B cell (primary cell): Measurements from ENCODE around the gene CDH20. TPM values are rescaled to one million over a fixed set of nuclear protein-coding genes. Genes with fewer than 3 reads are reported as not detected.

ENCODE experiments used
- ATAC-seq: fragments of 200-7000 bp; cut with Tn5 transposase; one replicate; pipeline ENCODE4 v1.10.0; 2021; ENCODE audit warnings: low read depth, mild to moderate bottlenecking, moderate number of reproducible peaks, moderate library complexity
- CTCF ChIA-PET: fragments of 350-600 bp; sonication (Branson Sonifier 250); formaldehyde crosslinking; loops from one replicate; lab custom pipeline; 2021; ENCODE audit warnings: antibody characterized with exemption, inconsistent platforms; lab: Charles Lee
- POLR2A ChIA-PET: fragments of 350-600 bp; sonication (Branson Sonifier 250); formaldehyde crosslinking; loops from one replicate; lab custom pipeline; 2021; ENCODE audit warnings: antibody characterized with exemption; lab: Charles Lee
- DNase-seq: peaks from one replicate; pipeline ENCODE4 v3.0.0; 2013
- H2AFZ ChIP-seq: 2 replicates; pipeline ENCODE4 v1.6.1; 2012; ENCODE audit warnings: mild to moderate bottlenecking, low read depth, low read length; ENCODE audit not compliant: insufficient read depth, poor library complexity, severe bottlenecking
- H3K27ac ChIP-seq, 2 donors: 1 replicate in 1 of 2; 2 replicates in 1 of 2; pipeline ENCODE4 v1.5.1; 2012 to 2013; ENCODE audit warnings: low read length in 2 of 2, mild to moderate bottlenecking in 2 of 2, moderate library complexity in 1 of 2
- H3K27me3 ChIP-seq, 4 experiments: fragments of 200-600 bp in 1 of 4; sonication (generic) in 1 of 4; replicated peaks in 1 of 4; 1 replicate in 2 of 4; 2 replicates in 2 of 4; pipeline versions ENCODE4 v1.6.1 to v1.7.0; 2013 to 2016; ENCODE audit warnings: low read length in 3 of 4, mild to moderate bottlenecking in 2 of 4, mixed read lengths in 1 of 4, moderate library complexity in 1 of 4; ENCODE audit not compliant: insufficient read depth in 4 of 4, control insufficient read depth in 3 of 4; ENCODE audit errors: control extremely low read depth in 1 of 4
- H3K36me3 ChIP-seq, 2 experiments: replicated peaks in 1 of 2; 1 replicate in 1 of 2; 2 replicates in 1 of 2; pipeline versions ENCODE4 v1.6.1 to v1.7.1; 2013; ENCODE audit warnings: low read length in 1 of 2; ENCODE audit not compliant: insufficient read depth in 2 of 2, control insufficient read depth in 1 of 2; ENCODE audit errors: control extremely low read depth in 1 of 2, extremely low read depth in 1 of 2
- H3K4me1 ChIP-seq, 2 donors: fragments of 200-600 bp in 1 of 2; sonication (generic) in 1 of 2; 1 replicate in 1 of 2; 2 replicates in 1 of 2; pipeline versions ENCODE4 v1.5.1 to v1.6.1; 2013 to 2017; ENCODE audit warnings: low read length in 2 of 2; ENCODE audit not compliant: control insufficient read depth in 2 of 2, insufficient read depth in 2 of 2
- H3K4me2 ChIP-seq: replicated peaks from 2 replicates; pipeline ENCODE3; 2012; ENCODE audit warnings: mild to moderate bottlenecking, low read depth, low read length; ENCODE audit not compliant: poor library complexity, severe bottlenecking
- H3K4me3 ChIP-seq, 5 experiments: fragments of 200-600 bp in 1 of 5; sonication (generic) in 1 of 5; 1 replicate in 3 of 5; 2 replicates in 2 of 5; pipeline versions ENCODE4 v1.5.1 to v1.7.0; 2011 to 2016; ENCODE audit warnings: low read length in 4 of 5, mild to moderate bottlenecking in 4 of 5, low read depth in 2 of 5, control low read depth in 1 of 5, moderate library complexity in 1 of 5; ENCODE audit not compliant: insufficient read depth in 1 of 5; ENCODE audit errors: control extremely low read depth in 1 of 5, extremely low read depth in 1 of 5
- H3K79me2 ChIP-seq: fragments of 200-600 bp; sonication (generic); one replicate; pipeline ENCODE4 v1.6.0; 2016; ENCODE audit warnings: low read length; ENCODE audit not compliant: control insufficient read depth, insufficient read depth
- H3K9ac ChIP-seq: fragments of 200-600 bp; sonication (generic); 2 replicates; pipeline ENCODE4 v1.6.1; 2017; ENCODE audit warnings: mild to moderate bottlenecking, low read length, moderate library complexity
- H3K9me3 ChIP-seq, 3 donors: one replicate each; pipeline versions ENCODE4 v1.6.1 to v1.7.1; 2013; ENCODE audit warnings: low read length in 2 of 3; ENCODE audit not compliant: control insufficient read depth in 2 of 3, insufficient read depth in 1 of 3; ENCODE audit errors: control extremely low read depth in 1 of 3
- H4K20me1 ChIP-seq: 2 replicates; pipeline ENCODE4 v1.6.0; 2012; ENCODE audit warnings: mild to moderate bottlenecking, low read length; ENCODE audit not compliant: insufficient read depth, control insufficient read depth, poor library complexity, severe bottlenecking
- H3K27ac Mint-ChIP-seq: one replicate; pipeline ENCODE4 v1.8.0; 2021; ENCODE audit warnings: mixed read lengths
- H3K27me3 Mint-ChIP-seq: one replicate; pipeline ENCODE4 v1.8.0; 2021; ENCODE audit warnings: mixed read lengths
- H3K4me1 Mint-ChIP-seq: one replicate; pipeline ENCODE4 v1.8.0; 2021; ENCODE audit warnings: mixed read lengths
- H3K4me3 Mint-ChIP-seq: one replicate; pipeline ENCODE4 v1.8.0; 2021; ENCODE audit warnings: mixed read lengths
- H3K9me3 Mint-ChIP-seq: one replicate; pipeline ENCODE4 v1.8.0; 2022; ENCODE audit warnings: mixed read lengths; ENCODE audit not compliant: insufficient read depth
- CTCF ChIP-seq: fragments of 200-600 bp; IDR thresholded peaks from one replicate; pipeline ENCODE4 v1.8.0; 2022; ENCODE audit warnings: antibody characterized with exemption, mild to moderate bottlenecking
- EZH2 ChIP-seq: IDR thresholded peaks from 2 replicates; pipeline ENCODE4 v1.6.1; 2012; ENCODE audit warnings: borderline replicate concordance, low read depth, mild to moderate bottlenecking, moderate library complexity, low read length; ENCODE audit not compliant: insufficient read depth, poor library complexity, severe bottlenecking
- WGBS: methylation state at CpG from one replicate; pipeline ENCODE4 v1.1.5; 2013; ENCODE audit warnings: missing lambda C conversion rate; ENCODE audit not compliant: insufficient coverage; 5-methylcytosine and 5-hydroxymethylcytosine counted together
- intact Hi-C: fragments of 100-400 bp; cut with micrococcal nuclease; formaldehyde crosslinking; loops from one replicate; pipeline ENCODE4 v1.10.0; 2022
- polyA plus RNA-seq: library from polyadenylated mRNA; depleted of rRNA; stranded (reverse); fragments of >200 nt; gene quantifications from 2 replicates; pipeline ENCODE4 v1.2.3, GENCODE V29; 2012
- total RNA-seq, 2 donors: library from RNA; stranded (reverse); fragments of 120-200 nt in 1 of 2; gene quantifications; 1 replicate in 1 of 2; 2 replicates in 1 of 2; pipeline versions ENCODE4 v1.2.3 to v1.2.4, GENCODE V29; 2013 to 2022

CDH20 gene
- total and polyA plus RNA-seq, 2 donors (not counting 1 experiment from before 2014, with no cell fraction given): 0.09 TPM; not detected in 1

GRCh38 chr18:61556316-61556715 is 223.1 kb downstream of the CDH20 start:
- Histone ChIP-seq H4K20me1 (no peaks in the 10 kb centered on the region), H3K27ac (no peak overlapping the region), H3K4me1 (no peaks in the 10 kb centered on the region), H3K9ac (no peak overlapping the region), H2AFZ (no peak overlapping the region), H3K36me3 (no peaks in the 10 kb centered on the region), H3K79me2 (no peaks in the 10 kb centered on the region), H3K4me3 (no peak overlapping the region), H3K27me3 (no peaks in the 10 kb centered on the region), H3K4me2 (no peak overlapping the region), H3K9me3 (no peaks in the 10 kb centered on the region)
- ChIA-PET POLR2A (no interaction called here), CTCF (no interaction called here)
- no peak for ATAC-seq
- Mint-ChIP-seq H3K27ac (no peak overlapping the region), H3K4me3 (no peak overlapping the region), H3K4me1 (no peaks in the 10 kb centered on the region), H3K9me3 (no peaks in the 10 kb centered on the region), H3K27me3 (no peaks in the 10 kb centered on the region)
- TF ChIP-seq EZH2: no peak
- TF ChIP-seq CTCF: no peak
- WGBS: no CpG with 5 or more reads among the region's 3 CpGs
- DNase-seq: no peak
- intact Hi-C loops: no loop called here

GRCh38 chr18:61556862-61557261 is 223.6 kb downstream of the CDH20 start:
- POLR2A ChIA-PET: no interaction called here

More at GRCh38 chr18:61556862-61557261, 223.6 kb downstream of the CDH20 start:
- WGBS: no CpG with 5 or more reads among the region's 2 CpGs
- Histone ChIP-seq H3K27ac (no peak overlapping the region), H3K9ac (no peak overlapping the region), H3K4me3 (no peak overlapping the region), H3K4me1 (no peaks in the 10 kb centered on the region), H3K79me2 (no peaks in the 10 kb centered on the region), H3K4me2 (no peak overlapping the region), H3K27me3 (no peaks in the 10 kb centered on the region), H3K9me3 (no peaks in the 10 kb centered on the region), H3K36me3 (no peaks in the 10 kb centered on the region), H4K20me1 (no peaks in the 10 kb centered on the region), H2AFZ (no peak overlapping the region)
- CTCF ChIA-PET: no interaction called here
- Mint-ChIP-seq H3K9me3 (no peaks in the 10 kb centered on the region), H3K27ac (no peak overlapping the region), H3K4me3 (no peak overlapping the region), H3K27me3 (no peaks in the 10 kb centered on the region), H3K4me1 (no peaks in the 10 kb centered on the region)
- intact Hi-C loops: no loop called here
- ATAC-seq (no peak), DNase-seq (no peak)
- no peak for TF ChIP-seq EZH2
- no peak for TF ChIP-seq CTCF
